Neural progenitor cell (in vitro differentiated cells): ENCODE measurements around the gene TECTA. TPM values are rescaled to one million over a fixed set of nuclear protein-coding genes. Genes with fewer than 3 reads are reported as not detected.
A peak's percentile ranks its signal among the peaks of the same experiment; 100 is the strongest.

Experiments used
- DNase-seq: peaks from one replicate; pipeline ENCODE4 v3.0.0-alpha.2; 2016; ENCODE audit warnings: low spot score
- H2AFZ ChIP-seq: fragments of 200-600 bp; sonication (generic); replicated peaks from 2 replicates; pipeline ENCODE4 v1.6.1; 2016; ENCODE audit warnings: antibody characterized with exemption
- H3F3A ChIP-seq: fragments of 200-600 bp; sonication (generic); 2 replicates; pipeline ENCODE4 v1.6.1; 2016; ENCODE audit warnings: antibody characterized with exemption, low read depth
- H3K27ac ChIP-seq: fragments of 200-600 bp; sonication (generic); 2 replicates; pipeline ENCODE4 v1.5.1; 2016; ENCODE audit warnings: mild to moderate bottlenecking
- H3K27me3 ChIP-seq: fragments of 200-600 bp; sonication (generic); 2 replicates; pipeline ENCODE4 v1.6.1; 2016; ENCODE audit warnings: mild to moderate bottlenecking, moderate library complexity
- H3K36me3 ChIP-seq: fragments of 200-600 bp; sonication (generic); 2 replicates; pipeline ENCODE4 v1.5.1; 2016
- H3K4me1 ChIP-seq: fragments of 200-600 bp; sonication (generic); 2 replicates; pipeline ENCODE4 v1.6.1; 2016; ENCODE audit warnings: mixed run types
- H3K4me2 ChIP-seq: fragments of 200-600 bp; sonication (generic); 2 replicates; pipeline ENCODE4 v1.6.1; 2016
- H3K4me3 ChIP-seq: fragments of 200-600 bp; sonication (generic); 2 replicates; pipeline ENCODE4 v1.5.1; 2016
- H3K79me2 ChIP-seq: fragments of 200-600 bp; sonication (generic); 2 replicates; pipeline ENCODE4 v1.6.1; 2016; ENCODE audit warnings: low read depth
- H3K9ac ChIP-seq: fragments of 200-600 bp; sonication (generic); 2 replicates; pipeline ENCODE4 v1.6.1; 2016
- H3K9me3 ChIP-seq: fragments of 200-600 bp; sonication (generic); 2 replicates; pipeline ENCODE4 v1.5.1; 2016; ENCODE audit warnings: low read depth
- H4K20me1 ChIP-seq: fragments of 200-600 bp; sonication (generic); 2 replicates; pipeline ENCODE4 v1.6.1; 2016; ENCODE audit warnings: low read depth
- H3K27ac Mint-ChIP-seq: 3 replicates; pipeline ENCODE4 v1.8.0; 2021; ENCODE audit warnings: mixed read lengths
- H3K27me3 Mint-ChIP-seq: 2 replicates; pipeline ENCODE4 v1.8.0; 2022; ENCODE audit warnings: low read depth, mild to moderate bottlenecking, inconsistent platforms, moderate library complexity, mixed read lengths; ENCODE audit not compliant: insufficient read depth
- H3K36me3 Mint-ChIP-seq: 3 replicates; pipeline ENCODE4 v1.8.0; 2021; ENCODE audit warnings: mixed read lengths
- H3K4me1 Mint-ChIP-seq: 3 replicates; pipeline ENCODE4 v1.8.0; 2021; ENCODE audit warnings: mixed read lengths
- H3K4me3 Mint-ChIP-seq: 3 replicates; pipeline ENCODE4 v1.8.0; 2021; ENCODE audit warnings: mild to moderate bottlenecking, moderate library complexity, mixed read lengths
- H3K9me3 Mint-ChIP-seq: 3 replicates; pipeline ENCODE4 v1.8.0; 2020; ENCODE audit warnings: mixed read lengths
- EZH2 ChIP-seq: fragments of 200-600 bp; sonication (generic); IDR thresholded peaks from 2 replicates; pipeline ENCODE4 v1.6.1; 2017; ENCODE audit warnings: antibody characterized with exemption, mild to moderate bottlenecking, moderate library complexity
- EZH2phosphoT487 ChIP-seq: fragments of 200-600 bp; sonication (generic); IDR thresholded peaks from 2 replicates; pipeline ENCODE4 v1.6.1; 2017; ENCODE audit warnings: antibody characterized with exemption
- total RNA-seq: library from RNA; depleted of rRNA; stranded (reverse); fragments of >200 nt; gene quantifications from 2 replicates; pipeline ENCODE4 v1.2.3, GENCODE V29; 2015; ENCODE audit warnings: low replicate concordance
- TF ChIP-seq, protein P1 (sequence below): fragments of 200-600 bp; sonication (generic); IDR thresholded peaks from 2 replicates; pipeline ENCODE4 v1.5.1; 2017; ENCODE audit warnings: antibody characterized with exemption, mild to moderate bottlenecking

Gene TECTA
- total RNA-seq, 1 donor from 2014 or later: 0.84 TPM

- no peak overlapping the region for H3K9ac ChIP-seq
- no peaks in the 10 kb centered on the region for H3K4me1 ChIP-seq
- H4K20me1 ChIP-seq: peaks cover 40% of the 10 kb centered on the region
- no peaks in the 10 kb centered on the region for H3F3A ChIP-seq
- H3K4me3 ChIP-seq: no peak overlapping the region
- Mint-ChIP-seq H3K36me3 (peaks cover 12% of the 10 kb centered on the region), H3K4me1 (peaks cover 6% of the 10 kb centered on the region), H3K9me3 (no peaks in the 10 kb centered on the region), H3K27ac (no peak overlapping the region), H3K4me3 (no peak overlapping the region), H3K27me3 (no peaks in the 10 kb centered on the region)
- no peaks in the 10 kb centered on the region for H3K79me2 ChIP-seq
- peak; percentile 73 for DNase-seq
- no peaks in the 10 kb centered on the region for H3K27me3 ChIP-seq
- no peak overlapping the region for H3K27ac ChIP-seq
- TF ChIP-seq, protein P1, sequence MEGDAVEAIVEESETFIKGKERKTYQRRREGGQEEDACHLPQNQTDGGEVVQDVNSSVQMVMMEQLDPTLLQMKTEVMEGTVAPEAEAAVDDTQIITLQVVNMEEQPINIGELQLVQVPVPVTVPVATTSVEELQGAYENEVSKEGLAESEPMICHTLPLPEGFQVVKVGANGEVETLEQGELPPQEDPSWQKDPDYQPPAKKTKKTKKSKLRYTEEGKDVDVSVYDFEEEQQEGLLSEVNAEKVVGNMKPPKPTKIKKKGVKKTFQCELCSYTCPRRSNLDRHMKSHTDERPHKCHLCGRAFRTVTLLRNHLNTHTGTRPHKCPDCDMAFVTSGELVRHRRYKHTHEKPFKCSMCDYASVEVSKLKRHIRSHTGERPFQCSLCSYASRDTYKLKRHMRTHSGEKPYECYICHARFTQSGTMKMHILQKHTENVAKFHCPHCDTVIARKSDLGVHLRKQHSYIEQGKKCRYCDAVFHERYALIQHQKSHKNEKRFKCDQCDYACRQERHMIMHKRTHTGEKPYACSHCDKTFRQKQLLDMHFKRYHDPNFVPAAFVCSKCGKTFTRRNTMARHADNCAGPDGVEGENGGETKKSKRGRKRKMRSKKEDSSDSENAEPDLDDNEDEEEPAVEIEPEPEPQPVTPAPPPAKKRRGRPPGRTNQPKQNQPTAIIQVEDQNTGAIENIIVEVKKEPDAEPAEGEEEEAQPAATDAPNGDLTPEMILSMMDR: no peak
- no peak for TF ChIP-seq EZH2
- TF ChIP-seq EZH2phosphoT487: no peak
- no peak overlapping the region for H3K4me2 ChIP-seq
- H3K9me3 ChIP-seq: no peaks in the 10 kb centered on the region
- no peak overlapping the region for H2AFZ ChIP-seq
- H3K36me3 ChIP-seq: no peaks in the 10 kb centered on the region
Measured at GRCh38 chr11:121082670-121083069, 18.4 kb upstream of the TECTA start.

DNA sequence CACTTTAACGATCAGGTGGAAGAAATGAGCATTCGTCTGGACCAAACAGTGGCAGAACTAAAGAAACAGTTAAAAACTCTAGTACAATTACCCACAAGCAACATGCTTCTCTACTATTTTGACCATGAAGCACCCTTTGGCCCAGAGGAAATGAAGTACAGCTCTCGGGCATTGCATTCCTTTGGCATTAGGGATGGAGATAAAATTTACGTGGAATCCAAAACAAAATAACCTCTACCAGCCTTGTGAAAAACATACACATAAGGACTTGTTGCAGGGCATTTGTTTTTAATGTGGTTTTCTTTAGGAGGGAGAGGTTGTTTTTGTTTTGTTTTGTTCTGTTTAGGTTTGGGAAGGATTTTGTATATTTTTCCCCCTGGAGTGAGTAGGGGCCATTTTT, 14.2 kb upstream of the TECTA start:
- Histone ChIP-seq H3K36me3 (no peaks in the 10 kb centered on the region), H3K27ac (no peak overlapping the region), H4K20me1 (peaks cover 31% of the 10 kb centered on the region), H3K79me2 (no peaks in the 10 kb centered on the region), H3F3A (no peaks in the 10 kb centered on the region), H3K4me3 (no peak overlapping the region), H3K9ac (no peak overlapping the region), H3K27me3 (no peaks in the 10 kb centered on the region), H2AFZ (no peak overlapping the region), H3K4me1 (no peaks in the 10 kb centered on the region), H3K4me2 (no peak overlapping the region), H3K9me3 (no peaks in the 10 kb centered on the region)
- Mint-ChIP-seq H3K4me1 (no peaks in the 10 kb centered on the region), H3K4me3 (no peak overlapping the region), H3K27me3 (no peaks in the 10 kb centered on the region), H3K36me3 (peaks cover 12% of the 10 kb centered on the region), H3K9me3 (no peaks in the 10 kb centered on the region), H3K27ac (no peak overlapping the region)
- DNase-seq: no peak
- TF ChIP-seq EZH2phosphoT487 (no peak), EZH2 (no peak)
- TF ChIP-seq, protein P1: no peak

- H4K20me1 ChIP-seq: peaks cover 7% of the 10 kb centered on the region
- Mint-ChIP-seq H3K36me3 (peaks cover 12% of the 10 kb centered on the region), H3K27me3 (no peaks in the 10 kb centered on the region), H3K27ac (no peak overlapping the region), H3K4me1 (no peaks in the 10 kb centered on the region), H3K4me3 (no peak overlapping the region), H3K9me3 (no peaks in the 10 kb centered on the region)
- H3K79me2 ChIP-seq: no peaks in the 10 kb centered on the region
- TF ChIP-seq, protein P1: no peak
- TF ChIP-seq EZH2 (no peak), EZH2phosphoT487 (no peak)
- H3K27me3 ChIP-seq: no peaks in the 10 kb centered on the region
- no peaks in the 10 kb centered on the region for H3K4me1 ChIP-seq
- H3K4me3 ChIP-seq: no peak overlapping the region
- H3K36me3 ChIP-seq: no peaks in the 10 kb centered on the region
- H3K27ac ChIP-seq: no peak overlapping the region
- H3K4me2 ChIP-seq: no peak overlapping the region
- DNase-seq: no peak
- no peaks in the 10 kb centered on the region for H3K9me3 ChIP-seq
- no peak overlapping the region for H3K9ac ChIP-seq
- no peak overlapping the region for H2AFZ ChIP-seq
- H3F3A ChIP-seq: no peaks in the 10 kb centered on the region
Measured at GRCh38 chr11:121089566-121089965, 11.5 kb upstream of the TECTA start.
